Memory B cell (primary cell): Measurements from ENCODE around the gene GPRC5B.

Source experiments
- ATAC-seq: fragments of 150-1000 bp; cut with Tn5 transposase; 2 replicates; pipeline ENCODE4 v1.10.0; 2021; ENCODE audit warnings: low read depth, mild to moderate bottlenecking, moderate library complexity
- DNase-seq, 2 donors: peaks; one replicate each; pipeline ENCODE4 v3.0.0; 2022; ENCODE audit warnings: low spot score in 2 of 2
- H3K27ac Mint-ChIP-seq: one replicate; pipeline ENCODE4 v1.8.0; 2022; ENCODE audit warnings: mild to moderate bottlenecking, moderate library complexity, mixed read lengths
- H3K27me3 Mint-ChIP-seq: one replicate; pipeline ENCODE4 v1.8.0; 2022; ENCODE audit warnings: mixed read lengths
- H3K36me3 Mint-ChIP-seq: one replicate; pipeline ENCODE4 v1.8.0; 2022; ENCODE audit warnings: mild to moderate bottlenecking, mixed read lengths
- H3K4me1 Mint-ChIP-seq: one replicate; pipeline ENCODE4 v1.8.0; 2022; ENCODE audit warnings: mixed read lengths
- H3K4me3 Mint-ChIP-seq: one replicate; pipeline ENCODE4 v1.8.0; 2022; ENCODE audit warnings: mild to moderate bottlenecking, moderate library complexity, mixed read lengths
- H3K9me3 Mint-ChIP-seq: one replicate; pipeline ENCODE4 v1.8.0; 2022; ENCODE audit warnings: mixed read lengths

Gene GPRC5B

DNA sequence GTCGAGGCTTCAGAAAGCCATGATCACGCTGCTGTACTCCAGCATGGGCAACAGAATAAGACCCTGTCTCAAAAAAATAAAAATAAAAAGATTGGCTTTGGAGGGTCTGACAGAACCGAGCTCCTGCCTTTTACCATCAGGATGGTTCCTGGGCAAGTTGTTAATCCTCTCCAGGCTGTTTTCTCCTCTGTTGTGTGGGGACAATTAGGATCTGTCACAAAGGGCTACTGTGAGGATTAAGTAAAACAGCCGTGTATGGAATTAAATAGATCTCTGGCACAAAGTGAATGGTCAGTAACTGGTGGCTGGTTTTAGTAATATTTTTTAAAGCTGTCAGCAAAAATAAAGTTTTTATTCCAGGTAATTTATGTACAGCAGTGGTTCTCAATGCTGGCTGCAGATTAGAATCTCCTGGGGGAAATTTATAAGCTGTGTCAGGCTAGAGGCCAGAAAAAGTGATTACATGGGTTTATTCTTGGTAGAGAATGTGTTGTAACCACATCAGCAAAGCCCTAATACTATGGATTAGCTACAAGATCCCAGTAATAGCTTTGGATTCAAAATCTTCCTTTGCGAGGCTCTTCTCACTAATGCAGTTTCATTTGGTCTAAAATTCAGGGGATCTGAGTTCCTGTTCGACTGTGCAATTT, 47.2 kb downstream of the GPRC5B start:
- Mint-ChIP-seq H3K4me1 (no peaks in the 10 kb centered on the region), H3K4me3 (no peak overlapping the region), H3K27me3 (no peaks in the 10 kb centered on the region), H3K9me3 (no peaks in the 10 kb centered on the region), H3K36me3 (no peaks in the 10 kb centered on the region), H3K27ac (no peak overlapping the region)
- no peak for DNase-seq
- no peak for ATAC-seq

GRCh38 chr16:19835968-19836421, 48.7 kb downstream of the GPRC5B start:
- H3K4me1 Mint-ChIP-seq = no peaks in the 10 kb centered on the region
- DNase-seq = no peak

GRCh38 chr16:19835196-19835595, 49.5 kb downstream of the GPRC5B start:
- no peaks in the 10 kb centered on the region for H3K4me1 Mint-ChIP-seq
- ATAC-seq (no peak), DNase-seq (no peak)
- H3K9me3 Mint-ChIP-seq = no peaks in the 10 kb centered on the region
- no peaks in the 10 kb centered on the region for H3K36me3 Mint-ChIP-seq
- H3K27ac Mint-ChIP-seq = no peak overlapping the region
- H3K27me3 Mint-ChIP-seq = no peaks in the 10 kb centered on the region
- no peak overlapping the region for H3K4me3 Mint-ChIP-seq

More at GRCh38 chr16:19835968-19836421, 48.7 kb downstream of the GPRC5B start:
- Mint-ChIP-seq H3K27me3 (no peaks in the 10 kb centered on the region), H3K9me3 (no peaks in the 10 kb centered on the region), H3K4me3 (no peak overlapping the region), H3K27ac (no peak overlapping the region), H3K36me3 (no peaks in the 10 kb centered on the region)
- no peak for ATAC-seq

GRCh38 chr16:19833581-19833980, 51.1 kb downstream of the GPRC5B start:
- no peak for ATAC-seq
- no peaks in the 10 kb centered on the region for H3K4me1 Mint-ChIP-seq

GRCh38 chr16:19833176-19833575, 51.5 kb downstream of the GPRC5B start:
- H3K36me3 Mint-ChIP-seq = no peaks in the 10 kb centered on the region
- no peak overlapping the region for H3K4me3 Mint-ChIP-seq
- H3K4me1 Mint-ChIP-seq = no peaks in the 10 kb centered on the region
- H3K27ac Mint-ChIP-seq = no peak overlapping the region
- DNase-seq (no peak), ATAC-seq (no peak)
- H3K9me3 Mint-ChIP-seq = no peaks in the 10 kb centered on the region
- no peaks in the 10 kb centered on the region for H3K27me3 Mint-ChIP-seq

More at GRCh38 chr16:19833581-19833980, 51.1 kb downstream of the GPRC5B start:
- Mint-ChIP-seq H3K36me3 (no peaks in the 10 kb centered on the region), H3K27me3 (no peaks in the 10 kb centered on the region), H3K9me3 (no peaks in the 10 kb centered on the region), H3K4me3 (no peak overlapping the region), H3K27ac (no peak overlapping the region)
- no peak for DNase-seq

GRCh38 chr16:19831678-19832077, 53.0 kb downstream of the GPRC5B start:
- Mint-ChIP-seq H3K4me3 (no peak overlapping the region), H3K36me3 (no peaks in the 10 kb centered on the region), H3K9me3 (no peaks in the 10 kb centered on the region), H3K27me3 (no peaks in the 10 kb centered on the region), H3K27ac (no peak overlapping the region), H3K4me1 (no peaks in the 10 kb centered on the region)
- ATAC-seq (no peak), DNase-seq (no peak)

DNA sequence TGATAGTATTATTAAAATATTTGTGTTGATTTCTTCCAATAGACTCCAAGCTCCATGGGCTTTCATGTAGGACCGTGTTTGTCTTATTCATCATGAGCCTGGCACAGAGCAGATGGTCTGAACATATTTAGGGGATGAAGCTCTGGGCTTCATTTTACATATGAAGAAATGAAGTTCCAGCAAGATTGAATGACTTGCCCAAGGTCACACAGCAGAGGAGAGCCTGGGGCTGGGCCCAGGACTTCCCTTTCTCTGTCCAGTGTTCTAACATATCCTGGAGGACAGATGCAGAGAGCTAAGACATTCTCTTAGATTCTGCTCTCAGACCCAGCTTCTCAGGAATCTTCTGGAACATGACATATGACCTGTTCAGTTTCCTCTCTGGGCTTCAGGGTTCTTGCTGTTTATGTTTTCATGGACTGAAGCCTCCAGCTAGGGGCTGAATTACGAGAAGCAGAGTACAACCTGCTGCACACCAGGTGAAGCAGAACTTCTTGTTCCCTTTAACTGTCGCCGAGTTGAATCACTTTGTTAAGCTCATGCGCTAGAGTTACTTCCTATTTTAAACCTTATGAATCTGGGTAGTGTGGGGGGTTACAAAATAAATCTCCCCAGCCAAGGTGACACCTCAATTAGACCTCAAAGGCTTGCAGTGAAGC, 53.6 kb downstream of the GPRC5B start:
- Mint-ChIP-seq H3K27me3 (no peaks in the 10 kb centered on the region), H3K4me1 (no peaks in the 10 kb centered on the region), H3K36me3 (no peaks in the 10 kb centered on the region), H3K9me3 (no peaks in the 10 kb centered on the region), H3K27ac (no peak overlapping the region), H3K4me3 (no peak overlapping the region)
- DNase-seq (no peak), ATAC-seq (no peak)

DNA sequence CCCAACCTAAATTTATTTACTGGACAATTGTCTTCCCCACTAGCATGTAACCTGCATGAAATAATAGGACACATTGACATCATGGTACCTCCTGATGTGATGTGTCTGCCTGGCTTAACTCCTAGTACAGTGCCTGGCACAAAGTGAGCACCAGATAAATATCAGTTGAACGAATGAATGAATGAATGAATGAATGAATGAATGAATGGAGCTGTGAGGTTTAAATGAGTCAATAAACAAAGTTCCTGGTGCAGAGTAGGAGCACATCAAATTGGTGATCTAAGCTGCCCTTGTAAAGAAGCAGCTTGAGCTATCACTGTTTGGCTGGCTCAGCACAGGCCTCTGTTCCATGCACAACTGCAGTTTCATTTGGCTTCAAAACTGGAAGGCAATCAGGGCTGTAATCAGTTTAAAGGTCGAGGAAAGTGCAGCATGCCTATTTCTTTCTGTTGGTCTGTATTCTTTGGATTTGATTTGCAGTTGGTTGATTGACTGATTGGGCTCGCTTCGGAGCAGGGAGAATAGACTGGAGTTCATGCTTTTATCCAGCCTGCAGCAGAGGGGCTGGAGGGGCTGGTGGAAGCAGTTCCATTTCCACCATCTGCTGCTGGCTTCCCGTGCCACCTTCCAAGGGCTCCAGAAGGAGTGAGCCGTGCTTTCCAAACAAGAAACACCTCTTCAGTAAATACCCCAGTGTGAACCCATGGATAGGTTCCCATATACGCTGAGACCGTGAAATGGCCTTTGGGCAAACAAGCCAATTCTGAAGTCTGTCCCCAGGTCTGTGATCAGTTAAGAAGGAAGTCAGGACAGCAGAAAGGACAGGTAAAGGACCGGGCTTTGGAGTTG, 54.6 kb downstream of the GPRC5B start:
- no peak for ATAC-seq
- H3K4me1 Mint-ChIP-seq = no peaks in the 10 kb centered on the region
- no peak for DNase-seq
- no peaks in the 10 kb centered on the region for H3K9me3 Mint-ChIP-seq
- no peaks in the 10 kb centered on the region for H3K36me3 Mint-ChIP-seq
- H3K27ac Mint-ChIP-seq = no peak overlapping the region
- no peak overlapping the region for H3K4me3 Mint-ChIP-seq
- H3K27me3 Mint-ChIP-seq = no peaks in the 10 kb centered on the region

GRCh38 chr16:19824216-19824615, 60.4 kb downstream of the GPRC5B start:
- no peak overlapping the region for H3K4me3 Mint-ChIP-seq
- H3K9me3 Mint-ChIP-seq = no peaks in the 10 kb centered on the region
- H3K27ac Mint-ChIP-seq = no peak overlapping the region
- H3K36me3 Mint-ChIP-seq = no peaks in the 10 kb centered on the region
- no peaks in the 10 kb centered on the region for H3K27me3 Mint-ChIP-seq
- ATAC-seq = no peak
- no peaks in the 10 kb centered on the region for H3K4me1 Mint-ChIP-seq
- DNase-seq = no peak

- Mint-ChIP-seq H3K36me3 (no peaks in the 10 kb centered on the region), H3K4me3 (no peak overlapping the region), H3K4me1 (no peaks in the 10 kb centered on the region), H3K27me3 (no peaks in the 10 kb centered on the region), H3K27ac (no peak overlapping the region), H3K9me3 (no peaks in the 10 kb centered on the region)
- ATAC-seq (no peak), DNase-seq (no peak)
These were observed 61.3 kb downstream of the GPRC5B start for GRCh38 chr16:19823322-19823721.

DNA sequence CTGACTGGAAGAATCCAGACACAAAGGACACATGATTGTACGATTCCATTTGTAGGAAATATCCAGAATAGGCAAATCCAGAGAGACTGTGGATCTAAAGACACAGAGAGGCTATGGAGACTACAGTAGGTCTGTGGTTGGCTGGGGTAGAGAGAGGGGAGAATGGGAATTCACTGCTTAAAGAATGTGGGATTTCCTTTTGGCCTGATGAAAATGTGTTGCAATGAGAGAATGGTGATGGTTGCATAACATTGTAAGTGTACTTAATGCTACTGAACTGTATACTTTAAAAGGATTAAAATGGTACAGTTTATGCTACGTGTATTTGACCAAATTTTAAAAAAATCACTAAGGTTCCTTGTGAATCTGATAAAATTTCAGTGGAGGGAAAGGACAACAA, 62.1 kb downstream of the GPRC5B start:
- no peak for DNase-seq
- Mint-ChIP-seq H3K4me3 (no peak overlapping the region), H3K9me3 (no peaks in the 10 kb centered on the region), H3K36me3 (no peaks in the 10 kb centered on the region), H3K27me3 (peaks cover 2% of the 10 kb centered on the region), H3K27ac (no peak overlapping the region), H3K4me1 (no peaks in the 10 kb centered on the region)
- ATAC-seq = no peak

GRCh38 chr16:19817875-19818274, 66.8 kb downstream of the GPRC5B start:
- ATAC-seq (no peak), DNase-seq (no peak)
- Mint-ChIP-seq H3K27ac (no peak overlapping the region), H3K9me3 (peaks cover 4% of the 10 kb centered on the region), H3K4me3 (no peak overlapping the region), H3K36me3 (peaks cover 4% of the 10 kb centered on the region), H3K27me3 (peaks cover 4% of the 10 kb centered on the region), H3K4me1 (no peaks in the 10 kb centered on the region)

DNA sequence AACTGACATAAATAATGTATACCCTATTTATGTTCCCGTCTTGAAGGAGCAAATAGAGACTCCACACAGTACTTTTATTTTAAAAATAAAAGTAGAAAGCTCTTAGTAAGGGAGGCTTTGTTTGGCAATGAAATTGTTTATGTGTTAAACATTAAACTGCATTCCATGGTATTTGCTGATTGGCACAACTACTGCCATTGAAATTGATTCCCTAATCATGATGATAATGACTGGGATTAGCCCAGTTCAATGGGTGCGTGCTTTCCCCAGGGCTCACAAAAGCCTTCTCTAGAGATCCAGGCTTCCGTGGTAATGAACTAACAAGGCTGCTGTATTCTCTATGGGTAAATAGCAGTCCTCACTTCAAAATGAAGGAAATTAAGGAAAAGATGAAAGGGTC, 67.5 kb downstream of the GPRC5B start:
- H3K4me3 Mint-ChIP-seq = no peak overlapping the region
- no peak overlapping the region for H3K27ac Mint-ChIP-seq
- no peak for ATAC-seq
- H3K4me1 Mint-ChIP-seq = no peaks in the 10 kb centered on the region
- no peak for DNase-seq
- peaks cover 4% of the 10 kb centered on the region for H3K9me3 Mint-ChIP-seq
- peaks cover 4% of the 10 kb centered on the region for H3K36me3 Mint-ChIP-seq
- H3K27me3 Mint-ChIP-seq = peaks cover 4% of the 10 kb centered on the region

DNA sequence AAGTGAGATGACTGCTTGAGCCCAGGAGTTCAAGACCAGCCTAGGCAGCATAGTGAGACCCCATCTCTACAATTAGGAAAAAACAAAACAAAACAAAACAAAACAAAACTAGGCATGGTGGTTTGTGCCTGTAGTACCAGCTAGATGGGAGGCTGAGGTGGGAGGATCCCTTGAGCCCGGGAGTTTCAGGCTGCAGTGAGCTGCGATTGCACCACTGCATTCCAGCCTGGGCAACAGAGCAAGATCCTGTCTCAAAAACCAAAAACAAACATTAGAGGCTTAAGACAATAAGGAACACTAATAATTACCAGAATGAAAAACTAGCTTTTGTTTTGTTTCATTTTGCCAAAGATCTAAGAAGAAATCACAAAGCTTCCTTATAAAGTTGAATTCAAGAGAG, 69.2 kb downstream of the GPRC5B start:
- peaks cover 4% of the 10 kb centered on the region for H3K27me3 Mint-ChIP-seq
- no peak overlapping the region for H3K4me3 Mint-ChIP-seq
- DNase-seq (no peak), ATAC-seq (no peak)
- no peak overlapping the region for H3K27ac Mint-ChIP-seq
- no peaks in the 10 kb centered on the region for H3K4me1 Mint-ChIP-seq
- peaks cover 4% of the 10 kb centered on the region for H3K36me3 Mint-ChIP-seq
- peaks cover 4% of the 10 kb centered on the region for H3K9me3 Mint-ChIP-seq
